Osteocyte (in vitro differentiated cells): ENCODE results near the gene MICAL1. TPM values are rescaled to one million over a fixed set of nuclear protein-coding genes. Genes with fewer than 3 reads are reported as not detected.

Source experiments
- DNase-seq: peaks from one replicate; pipeline ENCODE4 v3.0.0; 2021; ENCODE audit warnings: mixed read lengths; ENCODE audit not compliant: unreplicated experiment; ENCODE audit errors: extremely low spot score
- H3K27ac Mint-ChIP-seq: one replicate; pipeline ENCODE4 v1.8.0; 2021; ENCODE audit warnings: mild to moderate bottlenecking, mixed read lengths; ENCODE audit not compliant: unreplicated experiment
- H3K27me3 Mint-ChIP-seq: one replicate; pipeline ENCODE4 v1.8.0; 2021; ENCODE audit warnings: mixed read lengths; ENCODE audit not compliant: unreplicated experiment
- H3K36me3 Mint-ChIP-seq: one replicate; pipeline ENCODE4 v1.8.0; 2021; ENCODE audit warnings: mixed read lengths; ENCODE audit not compliant: unreplicated experiment
- H3K4me1 Mint-ChIP-seq: one replicate; pipeline ENCODE4 v1.8.0; 2021; ENCODE audit warnings: mixed read lengths; ENCODE audit not compliant: unreplicated experiment
- H3K4me3 Mint-ChIP-seq: one replicate; pipeline ENCODE4 v1.8.0; 2021; ENCODE audit warnings: mild to moderate bottlenecking, moderate library complexity, mixed read lengths; ENCODE audit not compliant: unreplicated experiment
- H3K9me3 Mint-ChIP-seq: one replicate; pipeline ENCODE4 v1.8.0; 2021; ENCODE audit warnings: mixed read lengths; ENCODE audit not compliant: unreplicated experiment
- total RNA-seq: library from RNA; stranded (reverse); gene quantifications from 2 replicates; pipeline ENCODE4 v1.2.1, GENCODE V29; 2021
- TF ChIP-seq, protein P1 (sequence below): fragments of 200-600 bp; sonication (generic); IDR thresholded peaks from 2 replicates; pipeline ENCODE4 v1.5.0; 2021; ENCODE audit warnings: antibody characterized with exemption, mild to moderate bottlenecking, moderate library complexity

Gene MICAL1
- total RNA-seq, 1 donor from 2014 or later = 59.5 TPM

GRCh38 chr6:109424946-109425345 lies 30.6 kb downstream of the MICAL1 start:
- TF ChIP-seq, protein P1, sequence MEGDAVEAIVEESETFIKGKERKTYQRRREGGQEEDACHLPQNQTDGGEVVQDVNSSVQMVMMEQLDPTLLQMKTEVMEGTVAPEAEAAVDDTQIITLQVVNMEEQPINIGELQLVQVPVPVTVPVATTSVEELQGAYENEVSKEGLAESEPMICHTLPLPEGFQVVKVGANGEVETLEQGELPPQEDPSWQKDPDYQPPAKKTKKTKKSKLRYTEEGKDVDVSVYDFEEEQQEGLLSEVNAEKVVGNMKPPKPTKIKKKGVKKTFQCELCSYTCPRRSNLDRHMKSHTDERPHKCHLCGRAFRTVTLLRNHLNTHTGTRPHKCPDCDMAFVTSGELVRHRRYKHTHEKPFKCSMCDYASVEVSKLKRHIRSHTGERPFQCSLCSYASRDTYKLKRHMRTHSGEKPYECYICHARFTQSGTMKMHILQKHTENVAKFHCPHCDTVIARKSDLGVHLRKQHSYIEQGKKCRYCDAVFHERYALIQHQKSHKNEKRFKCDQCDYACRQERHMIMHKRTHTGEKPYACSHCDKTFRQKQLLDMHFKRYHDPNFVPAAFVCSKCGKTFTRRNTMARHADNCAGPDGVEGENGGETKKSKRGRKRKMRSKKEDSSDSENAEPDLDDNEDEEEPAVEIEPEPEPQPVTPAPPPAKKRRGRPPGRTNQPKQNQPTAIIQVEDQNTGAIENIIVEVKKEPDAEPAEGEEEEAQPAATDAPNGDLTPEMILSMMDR = no peak

GRCh38 chr6:109421184-109421583 lies 34.4 kb downstream of the MICAL1 start:
- no peaks in the 10 kb centered on the region for H3K9me3 Mint-ChIP-seq
- no peak for DNase-seq
- H3K27ac Mint-ChIP-seq = no peak overlapping the region
- no peaks in the 10 kb centered on the region for H3K36me3 Mint-ChIP-seq
- peaks cover 7% of the 10 kb centered on the region for H3K27me3 Mint-ChIP-seq
- TF ChIP-seq, protein P1 = no peak
- H3K4me1 Mint-ChIP-seq = no peaks in the 10 kb centered on the region
- no peak overlapping the region for H3K4me3 Mint-ChIP-seq

More at GRCh38 chr6:109424946-109425345, 30.6 kb downstream of the MICAL1 start:
- Mint-ChIP-seq H3K9me3 (no peaks in the 10 kb centered on the region), H3K36me3 (no peaks in the 10 kb centered on the region), H3K4me3 (no peak overlapping the region), H3K27me3 (peaks cover 6% of the 10 kb centered on the region), H3K4me1 (peaks cover 2% of the 10 kb centered on the region), H3K27ac (no peak overlapping the region)
- no peak for DNase-seq

GRCh38 chr6:109420751-109421150 lies 34.8 kb downstream of the MICAL1 start:
- Mint-ChIP-seq H3K9me3 (no peaks in the 10 kb centered on the region), H3K36me3 (no peaks in the 10 kb centered on the region), H3K27me3 (peaks cover 7% of the 10 kb centered on the region), H3K4me1 (no peaks in the 10 kb centered on the region), H3K27ac (no peak overlapping the region), H3K4me3 (no peak overlapping the region)
- TF ChIP-seq, protein P1 = no peak
- DNase-seq = no peak

- Mint-ChIP-seq H3K9me3 (peaks cover 4% of the 10 kb centered on the region), H3K4me3 (no peak overlapping the region), H3K4me1 (no peaks in the 10 kb centered on the region), H3K27ac (no peak overlapping the region), H3K36me3 (no peaks in the 10 kb centered on the region), H3K27me3 (peaks cover 24% of the 10 kb centered on the region)
- DNase-seq = no peak
- TF ChIP-seq, protein P1 = no peak
These were observed 37.9 kb downstream of the MICAL1 start for GRCh38 chr6:109417646-109418045.

DNA sequence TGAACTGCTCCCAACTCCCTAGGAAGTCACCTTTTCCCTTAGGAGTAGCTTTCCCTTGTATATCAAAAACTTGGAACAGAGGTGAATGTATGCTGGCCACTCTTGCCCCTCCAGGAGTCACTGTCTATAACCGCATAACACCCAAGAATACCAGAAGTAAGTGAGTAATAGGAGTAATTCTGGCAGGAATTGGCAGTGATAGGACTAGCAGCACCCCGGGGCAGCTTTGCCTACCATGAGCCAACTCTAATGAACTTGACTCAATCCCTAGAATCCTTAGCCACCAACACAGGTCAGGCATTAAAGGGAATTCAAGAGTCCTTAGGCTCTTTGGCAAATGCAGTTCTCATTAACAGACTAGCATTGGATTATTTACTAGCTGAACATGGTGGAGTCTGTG lies 44.5 kb downstream of the MICAL1 start:
- Mint-ChIP-seq H3K9me3 (peaks cover 9% of the 10 kb centered on the region), H3K4me3 (no peak overlapping the region), H3K27ac (no peak overlapping the region), H3K27me3 (peaks cover 41% of the 10 kb centered on the region), H3K36me3 (peaks cover 3% of the 10 kb centered on the region), H3K4me1 (no peaks in the 10 kb centered on the region)
- TF ChIP-seq, protein P1 = no peak
- DNase-seq = no peak
